Measurements from ENCODE around the gene SNX1.

SNX1 gene

DNA sequence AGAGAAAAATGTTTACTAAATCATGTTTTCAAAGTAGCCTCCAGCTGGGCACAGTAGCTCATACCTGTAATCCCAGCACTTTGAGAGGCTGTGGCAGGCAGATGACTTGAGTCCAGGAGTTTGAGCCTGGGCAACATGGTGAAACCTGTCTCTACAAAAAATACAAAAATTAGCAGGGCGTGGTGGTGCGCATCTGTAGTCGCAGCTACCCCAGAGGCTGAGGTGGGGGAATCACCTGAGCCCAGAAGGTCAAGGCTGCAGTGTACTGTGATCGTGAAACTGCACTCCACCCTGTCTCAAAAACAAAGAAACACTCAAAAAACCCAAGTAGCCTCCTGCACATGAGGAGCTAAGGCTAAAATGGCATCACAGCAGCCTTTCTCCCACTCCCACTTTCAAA lies 68.7 kb downstream of the SNX1 start:
- DNase-seq: no peak

DNA sequence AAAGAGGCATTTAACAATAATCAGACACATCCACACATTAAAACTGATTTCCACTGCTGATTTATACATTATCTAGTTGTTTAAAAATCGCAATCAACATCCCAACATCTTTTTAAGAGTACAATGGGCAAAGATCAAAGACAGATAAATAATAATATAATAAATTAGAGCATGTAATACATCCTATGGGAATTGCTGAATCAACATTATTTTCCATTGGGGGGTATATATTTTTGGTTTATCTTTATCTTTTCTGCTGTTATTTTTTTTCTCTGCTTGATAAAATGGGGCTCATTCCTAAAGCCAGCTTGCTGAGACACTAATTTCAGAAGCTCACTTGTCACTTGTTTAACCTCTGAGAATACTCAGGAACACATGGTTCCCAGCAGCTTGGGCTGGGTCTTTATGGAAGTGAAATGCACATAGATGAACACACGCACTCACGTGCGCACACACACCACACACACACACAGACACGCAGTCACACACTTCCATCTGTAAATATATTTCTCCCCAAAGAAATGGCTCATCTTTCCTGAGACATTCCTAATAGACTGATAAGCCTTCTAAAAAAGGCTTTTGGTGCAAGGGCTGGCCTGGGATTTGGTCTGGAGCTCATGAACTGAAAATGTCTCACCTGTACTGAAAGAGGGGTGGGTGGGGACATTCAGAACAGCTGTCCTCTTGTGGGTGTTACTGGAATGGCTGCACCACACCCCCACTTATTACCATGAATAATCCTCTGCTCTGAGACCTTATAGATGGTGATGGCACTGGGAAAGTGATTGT lies 70.5 kb downstream of the SNX1 start:
- DNase-seq: no peak

DNA sequence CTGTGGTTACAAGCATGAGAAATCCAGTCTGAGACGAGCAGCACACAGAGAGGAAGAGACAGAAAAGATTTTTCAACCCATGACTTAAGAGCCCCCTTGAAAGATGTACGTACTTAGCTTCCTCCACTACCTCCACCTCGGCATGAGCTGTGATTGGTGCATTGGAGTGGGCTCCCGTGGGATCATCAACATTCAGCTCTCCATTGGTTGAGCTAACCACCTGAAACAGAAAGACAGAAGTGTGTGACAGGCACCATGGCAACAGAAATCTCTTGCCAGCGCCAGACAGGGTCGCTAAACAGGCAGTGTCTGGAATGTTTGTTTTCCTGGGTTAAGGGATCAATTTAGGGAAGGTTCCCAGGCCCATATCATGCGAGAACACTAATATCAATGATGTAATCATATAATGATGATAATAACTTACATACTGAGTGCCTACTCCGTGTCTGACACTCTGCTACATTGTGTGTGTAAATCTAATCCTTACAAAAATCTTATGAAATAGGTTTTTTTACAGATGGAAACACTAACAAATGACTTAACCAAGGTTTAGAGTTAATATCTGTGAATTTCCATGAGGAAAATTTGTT lies 84.5 kb downstream of the SNX1 start:
- DNase-seq: no peak

DNA sequence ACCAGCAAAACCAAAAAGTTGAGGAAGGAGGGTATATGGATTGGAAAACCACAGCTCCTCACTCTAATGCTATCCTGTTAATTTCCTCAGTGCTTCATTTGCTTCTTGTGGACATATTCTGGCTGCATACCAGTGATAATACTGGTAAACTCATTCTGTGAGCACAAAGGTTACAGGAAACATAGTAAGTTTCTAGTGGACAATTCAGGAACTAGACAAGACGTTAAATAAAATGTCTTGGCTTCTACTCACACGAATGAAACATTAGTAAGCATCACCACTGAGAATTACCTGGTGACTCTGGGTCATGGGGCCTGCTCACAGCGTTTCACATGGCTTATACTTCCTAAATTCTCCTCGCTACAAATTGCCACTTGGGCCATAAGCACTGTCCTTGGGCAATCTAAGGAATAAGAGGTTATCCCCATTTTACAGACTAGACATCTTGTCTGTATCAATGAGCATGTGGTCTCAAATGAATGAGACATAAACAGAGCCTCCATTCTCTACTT lies 87.1 kb downstream of the SNX1 start:
- DNase-seq: no peak

DNA sequence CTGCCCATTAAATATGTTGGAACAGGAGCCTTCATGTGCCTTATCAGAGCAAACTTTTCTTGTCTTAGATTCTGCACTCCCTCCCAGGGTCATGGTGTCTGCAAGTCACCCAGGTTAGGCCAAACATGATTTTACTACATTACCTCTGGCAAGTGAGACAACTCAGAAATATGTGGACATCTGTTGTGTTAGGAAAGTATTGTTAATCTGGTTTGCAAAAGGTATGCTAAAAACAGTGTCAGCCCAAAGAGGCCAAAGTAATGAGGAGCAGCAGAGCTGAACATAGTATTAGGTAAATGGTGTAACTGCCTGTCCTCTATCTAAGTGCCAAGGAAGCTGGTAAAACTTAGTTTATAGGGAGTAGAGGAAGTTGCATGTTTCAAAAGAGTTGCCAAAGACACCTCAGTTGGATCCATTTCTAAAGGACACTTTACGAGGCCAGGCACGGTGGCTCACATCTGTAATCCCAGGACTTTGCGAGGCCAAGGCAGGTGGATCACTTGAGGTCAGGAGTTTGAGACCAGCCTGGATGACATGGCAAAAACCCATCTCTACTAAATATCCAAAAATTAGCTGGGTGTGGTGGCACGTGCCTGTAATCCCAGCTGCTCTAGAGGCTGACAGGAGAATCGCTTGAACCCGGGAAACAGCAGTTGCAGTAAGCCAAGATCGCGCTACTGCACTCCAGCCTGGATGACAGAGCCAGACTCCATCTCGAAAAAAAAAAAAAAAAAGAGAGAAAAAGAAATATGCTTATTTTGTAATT lies 89.5 kb downstream of the SNX1 start:
- no peak for DNase-seq

DNA sequence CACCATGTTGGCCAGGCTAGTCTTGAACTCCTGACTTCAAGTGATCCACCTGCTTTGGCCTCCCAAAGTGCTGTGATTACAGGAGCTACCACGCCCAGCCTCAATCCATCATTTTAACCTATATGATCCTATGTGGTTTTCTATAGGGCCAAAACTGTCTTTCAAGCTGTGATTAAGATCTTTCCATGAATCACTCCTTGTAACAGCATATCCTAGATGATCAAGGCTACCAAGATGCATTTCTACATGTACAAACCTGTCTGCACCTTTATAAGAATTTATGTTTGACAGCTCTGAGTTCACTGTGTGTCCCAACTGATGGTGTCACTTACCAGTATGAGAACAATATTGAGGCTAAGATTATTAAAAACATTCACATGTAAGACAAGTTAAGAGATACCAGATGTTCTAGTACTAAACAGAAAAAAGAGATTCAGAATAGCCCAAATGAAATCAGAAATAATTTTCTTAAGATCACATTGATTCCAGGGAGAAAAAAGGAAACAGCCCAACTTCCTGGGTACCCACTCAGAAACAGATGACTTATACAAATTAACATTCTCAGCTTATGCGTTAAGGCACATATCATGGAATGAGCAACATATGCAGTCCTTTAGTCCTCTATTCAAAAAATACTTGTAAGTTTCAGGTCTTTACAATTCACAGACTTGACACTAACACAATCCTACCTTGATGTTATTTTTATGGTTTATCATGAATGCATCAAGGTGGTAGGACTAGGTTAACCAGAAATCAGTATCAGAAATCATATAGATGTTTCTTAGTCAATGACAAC lies 91.8 kb downstream of the SNX1 start:
- no peak for DNase-seq
